Stimulated activated CD4-positive, alpha-beta T cell treated with anti-CD3 and anti-CD28 coated beads, Interleukin-4, amount 100 ng/mL, for 48 hours (primary cell): ENCODE measurements around the gene PNPLA6.

ENCODE experiments used
- DNase-seq, 2 donors: peaks; one replicate each; pipeline ENCODE4 v3.0.0-alpha.2; 2020; ENCODE audit warnings: low read depth in 2 of 2

Gene PNPLA6

DNA sequence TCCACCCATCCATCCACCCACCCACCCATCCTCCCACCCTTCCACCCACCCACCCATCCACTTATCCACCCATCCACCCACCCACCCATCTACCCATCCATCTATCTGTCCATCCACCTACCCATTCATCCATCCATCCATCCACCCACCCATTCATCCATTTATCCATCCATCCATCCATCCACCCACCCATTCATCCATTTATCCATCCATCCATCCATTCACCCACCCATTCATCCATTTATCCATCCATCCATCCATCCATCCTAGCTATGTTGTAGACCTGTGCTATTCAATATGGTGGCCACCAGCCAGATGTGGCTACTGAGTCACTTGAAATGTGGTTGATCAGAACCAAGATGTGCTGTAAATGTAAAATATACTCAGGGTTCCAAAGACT lies 65.2 kb downstream of the PNPLA6 start:
- no peak for DNase-seq

DNA sequence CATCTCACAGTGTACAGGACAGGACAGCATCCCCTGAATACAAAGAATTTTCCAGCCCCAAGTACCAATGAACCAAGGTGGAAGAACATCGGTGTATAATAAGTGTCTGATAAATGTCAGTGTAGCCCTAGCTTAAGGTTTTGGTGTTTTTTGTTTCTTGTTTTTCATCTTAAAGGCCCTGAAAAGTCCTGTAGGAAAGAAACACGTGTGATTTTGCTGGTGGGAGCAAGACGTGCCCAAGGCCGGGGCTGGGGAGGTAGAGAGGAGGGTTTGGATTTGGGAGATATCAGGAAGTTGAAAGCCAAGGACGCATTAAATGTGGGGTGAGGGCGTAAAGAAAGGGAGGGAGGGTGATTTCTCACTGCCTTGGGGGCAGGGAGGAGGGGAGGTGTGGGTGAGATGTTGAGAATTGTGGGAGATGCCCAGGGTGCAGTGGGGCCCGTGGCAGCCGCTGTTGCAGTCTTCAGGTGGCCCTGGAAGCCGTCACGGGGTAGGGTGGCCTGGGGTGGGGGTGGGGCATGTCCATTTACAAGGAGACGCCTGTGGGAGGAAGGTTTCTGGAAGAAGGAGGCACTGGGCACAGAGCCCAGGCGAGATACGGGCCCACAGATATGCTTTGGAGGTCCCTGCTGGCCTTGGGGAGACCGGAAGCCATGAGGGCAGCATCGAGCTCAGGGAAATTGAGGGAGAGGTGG lies 66.9 kb downstream of the PNPLA6 start:
- DNase-seq, result no peak

DNA sequence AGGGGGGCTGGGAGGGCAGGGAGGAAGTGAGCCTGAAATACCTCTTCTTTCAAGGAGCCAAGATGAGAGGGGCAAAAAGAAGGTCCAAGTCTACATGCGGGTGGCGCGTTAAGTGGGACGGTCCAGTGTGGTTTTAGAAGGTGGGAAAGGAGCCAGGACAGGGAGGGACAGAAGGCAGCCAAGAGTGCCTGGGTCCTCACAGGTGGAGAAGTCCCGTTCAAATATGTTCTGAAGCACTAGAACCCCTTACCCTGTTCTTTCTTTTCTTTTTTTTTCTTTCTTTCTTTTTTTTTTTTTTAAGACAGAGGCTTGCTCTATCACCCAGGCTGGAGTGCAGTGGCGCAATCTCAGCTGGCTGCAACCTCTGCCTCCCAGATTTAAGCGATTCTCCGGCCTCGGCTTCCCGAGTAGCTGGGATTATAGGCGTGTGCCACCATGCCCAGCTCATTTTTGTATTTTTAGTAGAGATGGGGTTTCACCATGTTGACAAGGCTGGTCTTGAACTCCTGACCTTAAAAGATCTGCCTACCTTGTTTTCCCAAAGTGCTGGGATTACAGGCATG lies 67.5 kb downstream of the PNPLA6 start:
- no peak for DNase-seq

DNA sequence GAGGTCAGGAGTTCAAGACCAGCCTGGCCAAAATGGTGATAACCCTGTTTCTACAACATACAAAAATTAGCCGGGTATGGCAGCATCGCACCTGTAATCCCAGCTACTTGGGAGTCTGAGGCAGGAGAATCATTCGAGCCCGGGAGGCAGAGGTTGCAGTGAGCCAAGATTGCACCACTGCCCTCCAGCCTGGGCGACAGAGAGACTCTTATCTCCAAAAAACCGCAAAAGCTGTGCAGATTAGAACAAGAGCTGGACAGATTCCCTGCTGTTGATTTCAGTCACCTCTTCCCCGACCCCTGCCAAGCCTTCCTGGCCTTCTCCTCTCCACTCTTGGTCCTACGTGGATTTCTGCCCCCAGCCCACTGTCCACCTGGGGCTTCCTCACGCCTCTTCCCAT lies 68.4 kb downstream of the PNPLA6 start:
- DNase-seq, result no peak

DNA sequence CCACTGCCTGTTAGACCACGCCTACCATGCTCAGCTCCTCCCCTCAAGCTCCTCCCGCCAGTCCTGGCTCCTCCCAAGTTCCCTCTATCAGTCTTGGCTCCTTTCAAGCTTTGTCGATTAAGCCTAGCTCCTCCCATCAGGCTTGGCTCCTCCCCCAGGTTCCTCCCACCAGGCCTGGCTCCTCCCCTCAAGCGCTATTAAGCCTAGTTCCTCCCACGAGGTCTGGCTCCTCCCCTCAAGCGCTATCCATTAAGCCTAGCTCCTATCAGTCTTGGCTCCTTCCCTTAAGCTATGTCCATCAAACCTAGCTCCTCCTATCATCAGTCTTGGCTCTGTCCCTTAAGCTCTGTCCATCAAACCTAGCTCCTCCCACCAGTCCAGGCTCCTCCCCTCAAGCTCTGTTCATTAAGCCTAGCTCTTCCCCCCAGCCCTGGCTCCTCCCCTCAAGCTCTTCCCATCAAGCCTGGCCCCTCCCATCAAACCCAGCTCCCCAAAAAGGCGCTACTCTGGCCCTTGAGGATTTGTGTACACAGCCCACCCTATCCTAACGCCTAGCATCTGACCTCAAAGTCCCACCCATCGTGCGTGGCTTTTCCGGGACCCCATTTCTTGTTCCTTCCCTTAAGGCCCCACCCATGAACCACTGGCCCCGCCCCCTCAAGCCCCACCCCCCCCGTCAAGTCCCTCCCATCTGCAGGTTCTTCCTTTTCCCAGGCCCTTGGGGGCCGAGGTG lies 70.1 kb downstream of the PNPLA6 start:
- peak; percentile 25 to 40 for DNase-seq

DNA sequence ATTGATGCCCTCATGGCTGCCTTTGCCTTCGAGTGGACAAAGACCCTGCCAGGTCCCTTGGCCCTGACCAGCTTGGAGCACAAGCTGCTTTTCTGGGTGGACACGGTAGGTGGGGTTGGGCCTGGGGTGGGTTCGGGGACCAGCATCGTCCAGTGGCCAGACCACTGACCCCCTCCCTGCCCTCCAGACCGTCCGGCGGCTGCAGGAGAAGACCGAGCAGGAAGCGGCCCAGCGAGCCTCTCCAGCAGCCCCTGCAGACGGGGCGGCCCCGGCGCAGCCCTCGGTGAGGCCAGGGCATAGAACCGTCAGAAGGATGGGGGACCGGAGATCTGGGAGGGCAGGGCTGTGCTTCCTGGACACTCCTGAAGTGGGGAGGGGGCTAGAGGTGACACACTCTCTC lies 70.8 kb downstream of the PNPLA6 start:
- no peak for DNase-seq

DNA sequence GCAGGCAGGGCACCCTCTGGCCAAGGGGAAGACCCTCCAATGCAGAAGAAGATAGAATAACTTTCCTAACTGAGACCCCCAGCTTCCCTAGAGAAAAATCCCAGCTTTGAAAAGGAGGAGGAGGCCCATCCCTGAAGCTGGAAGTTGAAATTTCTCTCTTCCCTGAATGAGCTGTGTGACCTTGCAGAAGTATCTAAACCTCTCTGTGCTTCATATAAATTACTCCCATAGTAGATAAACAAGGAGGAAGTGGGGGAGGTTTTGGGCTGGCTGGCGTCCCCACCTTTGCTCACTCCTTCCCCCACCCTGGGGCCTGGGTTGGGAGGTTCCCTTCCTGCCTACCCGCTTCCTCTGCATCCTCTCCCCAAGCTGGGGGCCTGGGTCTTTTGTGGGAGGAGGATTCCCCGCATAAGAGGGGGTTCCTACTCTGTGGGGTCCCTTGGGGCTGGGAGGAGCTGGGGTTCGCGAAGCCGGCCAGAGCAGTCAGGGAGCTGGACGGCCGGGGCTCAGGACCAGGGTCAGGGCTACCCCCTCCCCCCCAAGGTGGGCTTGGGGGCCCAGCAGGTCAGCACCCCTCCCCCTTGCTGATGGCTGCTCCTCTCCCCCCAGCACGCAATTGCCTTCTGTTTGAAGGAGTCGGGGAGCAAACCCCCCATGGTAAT lies 71.8 kb downstream of the PNPLA6 start:
- no peak for DNase-seq

DNA sequence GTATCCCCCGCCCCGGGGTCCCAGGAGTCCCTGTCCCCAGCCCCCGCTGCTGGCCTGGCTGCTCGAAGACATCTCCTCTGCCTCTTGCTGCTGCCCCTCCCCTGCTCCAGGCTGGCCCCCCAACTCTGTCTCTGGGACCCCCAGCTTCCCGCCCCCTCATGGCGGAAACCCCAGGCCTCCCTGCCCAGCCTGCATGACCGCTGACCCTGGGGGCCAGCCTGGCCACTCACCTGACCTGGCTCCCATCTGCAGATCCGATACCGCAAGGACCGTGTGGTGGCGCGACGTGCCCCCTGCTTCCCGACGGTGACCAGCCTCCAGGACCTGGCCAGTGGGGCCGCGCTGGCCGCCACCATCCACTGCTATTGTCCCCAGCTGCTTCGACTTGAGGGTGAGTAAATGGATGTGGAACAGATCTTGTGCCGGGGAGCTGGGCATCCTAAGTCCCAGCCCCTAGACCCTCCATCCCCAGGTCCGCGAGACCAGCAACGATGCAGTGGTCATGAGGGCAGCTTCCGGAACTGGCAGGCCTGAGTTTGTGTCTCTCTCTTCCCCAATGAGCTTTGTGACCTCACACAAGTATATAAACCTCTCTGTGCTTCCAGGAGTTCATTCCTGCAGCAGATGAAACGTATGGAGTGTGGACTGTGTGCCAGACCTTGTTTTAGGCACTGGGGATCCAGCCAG lies 72.5 kb downstream of the PNPLA6 start:
- no peak for DNase-seq

DNA sequence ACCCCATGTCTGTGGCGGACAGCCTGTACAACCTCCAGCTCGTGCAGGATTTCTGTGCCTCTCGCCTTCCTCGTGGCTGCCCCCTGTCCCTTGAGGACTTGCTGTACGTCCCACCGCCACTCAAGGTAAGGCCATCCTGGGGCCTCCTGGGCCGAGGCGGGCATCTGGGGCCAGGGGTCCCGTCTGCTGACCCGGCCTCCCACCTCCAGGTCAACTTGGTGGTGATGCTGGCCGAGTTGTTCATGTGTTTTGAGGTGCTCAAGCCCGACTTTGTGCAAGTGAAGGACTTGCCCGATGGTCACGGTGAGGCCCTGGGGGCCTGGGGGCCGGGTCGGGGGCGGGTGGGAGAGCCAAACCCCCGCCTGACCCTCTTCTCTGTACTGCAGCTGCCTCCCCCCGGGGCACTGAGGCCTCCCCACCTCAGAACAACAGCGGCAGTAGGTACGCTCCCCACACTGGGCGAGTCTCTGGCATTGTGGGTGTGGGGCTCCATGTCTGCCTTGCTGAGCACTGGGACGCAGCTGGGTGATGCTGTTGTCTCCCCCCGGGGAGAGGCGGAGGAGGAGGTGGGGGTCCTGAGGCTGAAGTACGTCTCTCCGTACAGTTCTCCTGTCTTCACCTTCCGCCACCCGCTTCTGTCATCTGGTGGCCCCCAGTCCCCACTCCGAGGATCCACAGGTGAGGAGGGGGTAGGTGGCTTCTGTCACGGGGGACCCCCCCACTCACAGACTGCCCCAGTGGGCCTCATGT lies 75.1 kb downstream of the PNPLA6 start:
- DNase-seq, result no peak
